WERI-Rb-1 (cell line): ENCODE data around the gene KCNQ2.
A peak's percentile ranks its signal among the peaks of the same experiment; 100 is the strongest.

Experiments used
- DNase-seq: peaks from one replicate; pipeline ENCODE4 v3.0.0-alpha.2; 2020
- H3K27ac ChIP-seq: fragments of 250-450 bp; sonication (Bioruptor Pico); 2 replicates; pipeline ENCODE4 v1.5.1; 2020; ENCODE audit warnings: mild to moderate bottlenecking, moderate library complexity
- H3K27me3 ChIP-seq: fragments of 250-450 bp; sonication (Bioruptor Pico); 2 replicates; pipeline ENCODE4 v1.5.1; 2021; ENCODE audit warnings: mild to moderate bottlenecking, low read depth, moderate library complexity; ENCODE audit not compliant: insufficient read depth, severe bottlenecking
- H3K36me3 ChIP-seq: fragments of 250-450 bp; sonication (Bioruptor Pico); 2 replicates; pipeline ENCODE4 v1.5.1; 2020; ENCODE audit warnings: mild to moderate bottlenecking, moderate library complexity
- H3K4me3 ChIP-seq: 2 replicates; pipeline ENCODE4 v1.5.1; 2011; ENCODE audit warnings: low read depth, mild to moderate bottlenecking, control low read depth, low read length
- H3K9me3 ChIP-seq: fragments of 250-450 bp; sonication (Bioruptor Pico); 2 replicates; pipeline ENCODE4 v1.5.1; 2021; ENCODE audit warnings: mild to moderate bottlenecking, moderate library complexity; ENCODE audit not compliant: severe bottlenecking
- CTCF ChIP-seq: IDR thresholded peaks from 2 replicates; pipeline ENCODE4 v1.5.1; 2011; ENCODE audit warnings: low read depth, mild to moderate bottlenecking, control low read depth, inconsistent platforms, low read length

KCNQ2 gene

GRCh38 chr20:63423751-63424150 is 48.7 kb downstream of the KCNQ2 start:
- no peaks in the 10 kb centered on the region for H3K27me3 ChIP-seq
- no peak overlapping the region for H3K4me3 ChIP-seq
- H3K27ac ChIP-seq, result peak overlapping the region; percentile 68
- peaks cover 32% of the 10 kb centered on the region for H3K36me3 ChIP-seq
- H3K9me3 ChIP-seq, result no peaks in the 10 kb centered on the region
- TF ChIP-seq CTCF, result no peak
- DNase-seq, result no peak

GRCh38 chr20:63422653-63423052 is 49.8 kb downstream of the KCNQ2 start:
- TF ChIP-seq CTCF, result no peak
- Histone ChIP-seq H3K27me3 (no peaks in the 10 kb centered on the region), H3K27ac (peak overlapping the region; percentile 68), H3K36me3 (peaks cover 31% of the 10 kb centered on the region), H3K9me3 (no peaks in the 10 kb centered on the region), H3K4me3 (no peak overlapping the region)
- peak; percentile 79 for DNase-seq

- H3K4me3 ChIP-seq, result no peak overlapping the region
- no peak for DNase-seq
- peaks cover 23% of the 10 kb centered on the region for H3K36me3 ChIP-seq
- H3K27me3 ChIP-seq, result no peaks in the 10 kb centered on the region
- no peaks in the 10 kb centered on the region for H3K9me3 ChIP-seq
- no peak for TF ChIP-seq CTCF
- peak overlapping the region; percentile 68 for H3K27ac ChIP-seq
Measured at GRCh38 chr20:63421913-63422312, 50.5 kb downstream of the KCNQ2 start.

GRCh38 chr20:63421094-63421692 is 51.3 kb downstream of the KCNQ2 start:
- no peak for DNase-seq
- Histone ChIP-seq H3K36me3 (peaks cover 17% of the 10 kb centered on the region), H3K27ac (peak overlapping the region; percentile 22), H3K9me3 (no peaks in the 10 kb centered on the region), H3K4me3 (no peak overlapping the region), H3K27me3 (no peaks in the 10 kb centered on the region)
- no peak for TF ChIP-seq CTCF

GRCh38 chr20:63420359-63421093 is 51.9 kb downstream of the KCNQ2 start:
- Histone ChIP-seq H3K4me3 (no peak overlapping the region), H3K27me3 (no peaks in the 10 kb centered on the region), H3K36me3 (peaks cover 11% of the 10 kb centered on the region), H3K27ac (peak overlapping the region; percentile 22), H3K9me3 (no peaks in the 10 kb centered on the region)
- DNase-seq, result no peak
- no peak for TF ChIP-seq CTCF

- Histone ChIP-seq H3K9me3 (no peaks in the 10 kb centered on the region), H3K36me3 (peaks cover 6% of the 10 kb centered on the region; the same call in 1 of the 2 replicates), H3K27ac (peak overlapping the region; percentile 99), H3K4me3 (no peak overlapping the region), H3K27me3 (no peaks in the 10 kb centered on the region)
- TF ChIP-seq CTCF, result no peak
- no peak for DNase-seq
Measured at GRCh38 chr20:63419299-63419698, 53.2 kb downstream of the KCNQ2 start.
